MM.1S (cell line): ENCODE results near the gene MYBPC2.

Experiments used
- CTCF ChIP-seq: fragments of 300-600 bp; sonication (generic); IDR thresholded peaks from 2 replicates; pipeline ENCODE4 v1.5.1; 2016; ENCODE audit warnings: antibody characterized with exemption, low read length, mixed read lengths
- EZH2phosphoT487 ChIP-seq: fragments of 300-600 bp; sonication (generic); IDR thresholded peaks from 2 replicates; pipeline ENCODE4 v1.6.1; 2018; ENCODE audit warnings: antibody characterized with exemption, low read length

- TF ChIP-seq EZH2phosphoT487 = no peak
- no peak for TF ChIP-seq CTCF
Measured at GRCh38 chr19:50498219-50499056, 65.7 kb downstream of the MYBPC2 start.
